HEK293T (cell line): ENCODE results near the gene SHPK.

ENCODE experiments used
- ARNT ChIP-seq: fragments of 450-650 bp; IDR thresholded peaks from 2 replicates; pipeline ENCODE4 v1.6.1; 2017; ENCODE audit warnings: mild to moderate bottlenecking
- BHLHE40 ChIP-seq: fragments of 450-650 bp; IDR thresholded peaks from 2 replicates; pipeline ENCODE4 v1.6.1; 2016; ENCODE audit warnings: mild to moderate bottlenecking, moderate library complexity, borderline replicate concordance
- FOXK2 ChIP-seq: fragments of 450-650 bp; IDR thresholded peaks from 2 replicates; pipeline ENCODE4 v1.6.1; 2016; ENCODE audit warnings: mild to moderate bottlenecking
- FOXM1 ChIP-seq: fragments of 450-650 bp; IDR thresholded peaks from 2 replicates; pipeline ENCODE4 v1.6.1; 2017; ENCODE audit warnings: mild to moderate bottlenecking, borderline replicate concordance
- SP1 ChIP-seq: fragments of 450-650 bp; IDR thresholded peaks from 2 replicates; pipeline ENCODE4 v1.6.1; 2017
- SUZ12 ChIP-seq: fragments of 450-650 bp; IDR thresholded peaks from 2 replicates; pipeline ENCODE4 v1.6.1; 2016; ENCODE audit warnings: mild to moderate bottlenecking
- TARDBP ChIP-seq: fragments of 450-650 bp; IDR thresholded peaks from 2 replicates; pipeline ENCODE4 v1.6.1; 2016

DNA sequence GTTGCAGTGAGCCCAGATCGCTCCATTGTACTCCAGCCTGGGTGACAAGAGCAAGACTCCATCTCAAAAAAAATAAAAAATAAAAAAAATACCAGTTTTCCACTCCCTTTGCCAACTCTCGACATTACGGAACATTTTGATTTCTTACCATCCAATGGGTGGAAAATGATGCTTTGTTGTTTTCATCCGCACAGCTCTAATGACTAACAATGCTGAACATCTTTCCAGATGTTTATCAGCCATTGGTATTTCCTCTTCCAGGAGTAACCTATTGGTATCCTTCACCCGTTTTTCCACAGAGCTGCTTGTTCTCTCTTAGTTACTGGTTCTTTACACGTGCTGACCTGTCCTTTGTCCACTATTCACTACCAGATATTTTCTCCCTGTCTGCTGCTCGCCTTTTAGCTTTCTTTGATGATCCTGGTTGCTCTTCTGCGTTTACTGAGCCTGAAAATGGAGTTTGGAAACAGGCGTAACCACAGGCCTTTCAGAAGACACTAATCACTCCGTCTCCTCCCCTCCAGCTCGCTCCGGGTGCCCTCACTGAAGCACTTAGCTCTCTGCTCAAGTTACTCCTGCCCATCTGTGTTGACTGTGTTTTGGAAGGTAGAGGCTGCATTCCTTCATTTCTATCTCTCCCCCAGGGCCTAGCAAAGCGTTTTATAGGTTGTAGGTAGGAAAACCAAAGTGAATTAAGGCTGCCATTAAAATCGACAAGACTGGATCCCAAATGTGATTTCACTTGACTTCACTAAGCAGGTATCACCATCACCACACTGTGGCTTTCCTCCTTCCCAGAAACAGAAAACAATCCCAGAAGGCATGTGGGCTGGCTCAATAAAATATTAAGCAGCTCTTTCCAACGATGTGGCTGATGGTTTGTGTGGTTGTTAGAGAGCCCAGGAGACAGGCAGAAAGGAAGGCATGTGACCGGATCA is 8.9 kb downstream of the SHPK start:
- TF ChIP-seq SUZ12 (no peak), BHLHE40 (no peak), FOXK2 (no peak), TARDBP (no peak), FOXM1 (no peak), ARNT (no peak), SP1 (no peak)
